Right lobe of liver (tissue), 6 donors: ENCODE measurements around the gene POU3F3. TPM values are rescaled to one million over a fixed set of nuclear protein-coding genes. Genes with fewer than 3 reads are reported as not detected.

ENCODE experiments used
- ATAC-seq, 4 donors: fragments of 200-7000 bp; cut with Tn5 transposase; one replicate each; pipeline ENCODE4 v1.9.1; 2020; ENCODE audit warnings: mild to moderate bottlenecking in 4 of 4, moderate library complexity in 4 of 4
- DNase-seq, 3 donors: peaks; one replicate each; pipeline ENCODE4 v3.0.0-alpha.2; 2020
- H3K27ac ChIP-seq, 3 donors: fragments of 200-600 bp; one replicate each; pipeline ENCODE4 v1.8.0; 2022
- H3K27me3 ChIP-seq, 2 donors: fragments of 200-600 bp; one replicate each; pipeline ENCODE4 v1.8.0; 2022
- H3K36me3 ChIP-seq, 4 donors: fragments of 200-600 bp; sonication (generic) in 1 of 4; one replicate each; pipeline versions ENCODE4 v1.5.1 to v1.8.0; 2017 to 2022; ENCODE audit warnings: control low read depth in 1 of 4
- H3K4me1 ChIP-seq, 4 donors: fragments of 200-600 bp; sonication (generic) in 1 of 4; one replicate each; pipeline versions ENCODE4 v1.5.1 to v1.8.0; 2017 to 2022; ENCODE audit warnings: control low read depth in 1 of 4
- H3K4me3 ChIP-seq, 3 donors: fragments of 200-600 bp; one replicate each; pipeline ENCODE4 v1.8.0; 2022
- H3K9me3 ChIP-seq, 4 donors: fragments of 200-600 bp; sonication (generic) in 1 of 4; one replicate each; pipeline versions ENCODE4 v1.5.1 to v1.8.0; 2017 to 2022; ENCODE audit warnings: control low read depth in 1 of 4
- POLR2A ChIP-seq: fragments of 450-650 bp; IDR thresholded peaks from one replicate; pipeline ENCODE4 v1.6.1; 2017; ENCODE audit warnings: antibody characterized with exemption, mild to moderate bottlenecking
- WGBS: methylation state at CpG from one replicate; pipeline ENCODE4 v1.1.6; 2018; ENCODE audit warnings: low coverage, low lambda C conversion rate; ENCODE audit not compliant: insufficient coverage; ENCODE audit errors: missing lambda C conversion rate; 5-methylcytosine and 5-hydroxymethylcytosine counted together
- intact Hi-C, 2 donors: fragments of 100-400 bp; cut with DNase I; formaldehyde crosslinking; loops; one replicate each; pipeline versions ENCODE4 v1.11.2 to v1.14.1; 2022
- total RNA-seq, 6 experiments: library from RNA; depleted of rRNA in 2 of 6; stranded (reverse); fragments of >200 nt in 2 of 6; fragmentation: NEBNext Ultra II Directional in 3 of 6; extraction: Animal tissue kit (Norgen Biotek cat#: 25700) in 3 of 6; gene quantifications; one replicate each; pipeline versions ENCODE4 v1.1.0 to v1.2.4, GENCODE V29; 2016 to 2023
- TF ChIP-seq, protein P1 (sequence below), 4 donors: fragments of 200-600 bp in 3 of 4; fragments of 450-650 bp in 1 of 4; IDR thresholded peaks; one replicate each; pipeline versions ENCODE4 v1.5.1 to v1.8.0; 2016 to 2022; ENCODE audit warnings: antibody characterized with exemption in 4 of 4, mild to moderate bottlenecking in 2 of 4
- donor health status: DM: no; HTN: yes; CAD: no.
- donor health status: DM: no; HTN: no; CAD: no.
- donor health status: DM: no; HTN: no; CAD: no.
- donor health status: DM: no; HTN: yes; CAD: no.
- donor health status: DM: no; HTN: yes; CAD: no.

Gene POU3F3
- total RNA-seq, 6 experiments from 2014 or later = not detected

DNA sequence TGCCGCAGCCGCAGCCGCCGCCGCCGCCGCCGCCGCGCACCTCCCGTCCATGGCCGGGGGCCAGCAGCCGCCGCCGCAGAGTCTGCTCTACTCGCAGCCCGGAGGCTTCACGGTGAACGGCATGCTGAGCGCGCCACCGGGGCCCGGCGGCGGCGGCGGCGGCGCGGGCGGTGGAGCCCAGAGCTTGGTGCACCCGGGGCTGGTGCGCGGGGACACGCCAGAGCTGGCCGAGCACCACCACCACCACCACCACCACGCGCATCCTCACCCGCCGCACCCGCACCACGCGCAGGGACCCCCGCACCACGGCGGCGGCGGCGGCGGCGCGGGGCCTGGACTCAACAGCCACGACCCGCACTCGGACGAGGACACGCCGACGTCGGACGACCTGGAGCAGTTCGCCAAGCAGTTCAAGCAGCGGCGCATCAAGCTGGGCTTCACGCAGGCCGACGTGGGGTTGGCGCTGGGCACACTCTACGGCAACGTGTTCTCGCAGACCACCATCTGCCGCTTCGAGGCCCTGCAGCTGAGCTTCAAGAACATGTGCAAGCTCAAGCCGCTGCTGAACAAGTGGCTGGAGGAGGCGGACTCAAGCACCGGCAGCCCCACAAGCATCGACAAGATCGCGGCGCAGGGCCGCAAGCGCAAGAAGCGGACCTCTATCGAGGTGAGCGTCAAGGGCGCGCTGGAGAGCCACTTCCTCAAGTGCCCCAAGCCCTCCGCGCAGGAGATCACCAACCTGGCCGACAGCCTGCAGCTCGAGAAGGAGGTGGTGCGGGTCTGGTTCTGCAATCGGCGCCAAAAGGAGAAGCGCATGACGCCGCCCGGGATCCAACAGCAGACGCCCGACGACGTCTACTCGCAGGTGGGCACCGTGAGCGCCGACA is 2.4 kb downstream of the POU3F3 start:
- intact Hi-C loops = no loop called here
- Histone ChIP-seq H3K27me3 (peaks cover 23 to 68% of the 10 kb centered on the region in 2 donors), H3K4me1 (peaks cover 0 to 13% (median 4%) of the 10 kb centered on the region in 4 donors), H3K36me3 (no peaks in the 10 kb centered on the region), H3K4me3 (no peak overlapping the region), H3K27ac (no peak overlapping the region), H3K9me3 (no peaks in the 10 kb centered on the region)
- TF ChIP-seq, protein P1, sequence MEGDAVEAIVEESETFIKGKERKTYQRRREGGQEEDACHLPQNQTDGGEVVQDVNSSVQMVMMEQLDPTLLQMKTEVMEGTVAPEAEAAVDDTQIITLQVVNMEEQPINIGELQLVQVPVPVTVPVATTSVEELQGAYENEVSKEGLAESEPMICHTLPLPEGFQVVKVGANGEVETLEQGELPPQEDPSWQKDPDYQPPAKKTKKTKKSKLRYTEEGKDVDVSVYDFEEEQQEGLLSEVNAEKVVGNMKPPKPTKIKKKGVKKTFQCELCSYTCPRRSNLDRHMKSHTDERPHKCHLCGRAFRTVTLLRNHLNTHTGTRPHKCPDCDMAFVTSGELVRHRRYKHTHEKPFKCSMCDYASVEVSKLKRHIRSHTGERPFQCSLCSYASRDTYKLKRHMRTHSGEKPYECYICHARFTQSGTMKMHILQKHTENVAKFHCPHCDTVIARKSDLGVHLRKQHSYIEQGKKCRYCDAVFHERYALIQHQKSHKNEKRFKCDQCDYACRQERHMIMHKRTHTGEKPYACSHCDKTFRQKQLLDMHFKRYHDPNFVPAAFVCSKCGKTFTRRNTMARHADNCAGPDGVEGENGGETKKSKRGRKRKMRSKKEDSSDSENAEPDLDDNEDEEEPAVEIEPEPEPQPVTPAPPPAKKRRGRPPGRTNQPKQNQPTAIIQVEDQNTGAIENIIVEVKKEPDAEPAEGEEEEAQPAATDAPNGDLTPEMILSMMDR (IDR thresholded peaks at IDR 0.05) = no peak
- TF ChIP-seq POLR2A = no peak
- 4% methylated on average over 4 of the region's 106 CpGs for WGBS
- no peak for ATAC-seq
- DNase-seq = no peak

DNA sequence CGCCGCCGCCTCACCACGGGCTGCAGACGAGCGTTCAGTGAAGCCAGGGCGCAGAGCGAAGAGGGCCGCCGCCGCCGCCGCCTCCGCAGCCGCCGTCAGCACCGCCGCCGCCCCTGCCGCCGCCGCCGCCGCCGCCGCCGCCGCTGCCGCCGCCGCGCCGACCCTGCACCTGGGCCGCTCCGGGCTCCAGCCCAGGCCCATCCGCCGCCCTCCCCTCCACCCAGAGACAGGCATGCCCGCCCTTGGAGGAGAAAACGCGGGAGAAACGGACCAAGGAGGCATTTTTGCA is 3.0 kb downstream of the POU3F3 start:
- Histone ChIP-seq H3K27ac (no peak overlapping the region), H3K4me1 (peaks cover 0 to 12% (median 4%) of the 10 kb centered on the region in 4 donors), H3K27me3 (peaks cover 23 to 74% of the 10 kb centered on the region in 2 donors), H3K9me3 (no peaks in the 10 kb centered on the region), H3K36me3 (no peaks in the 10 kb centered on the region), H3K4me3 (no peak overlapping the region)
- TF ChIP-seq POLR2A = no peak
- TF ChIP-seq, protein P1 (IDR thresholded peaks at IDR 0.05) = no peak
- ATAC-seq = no peak
- WGBS = 5% methylated on average over 24 of the region's 41 CpGs
- DNase-seq = no peak
- intact Hi-C loops = no loop called here

DNA sequence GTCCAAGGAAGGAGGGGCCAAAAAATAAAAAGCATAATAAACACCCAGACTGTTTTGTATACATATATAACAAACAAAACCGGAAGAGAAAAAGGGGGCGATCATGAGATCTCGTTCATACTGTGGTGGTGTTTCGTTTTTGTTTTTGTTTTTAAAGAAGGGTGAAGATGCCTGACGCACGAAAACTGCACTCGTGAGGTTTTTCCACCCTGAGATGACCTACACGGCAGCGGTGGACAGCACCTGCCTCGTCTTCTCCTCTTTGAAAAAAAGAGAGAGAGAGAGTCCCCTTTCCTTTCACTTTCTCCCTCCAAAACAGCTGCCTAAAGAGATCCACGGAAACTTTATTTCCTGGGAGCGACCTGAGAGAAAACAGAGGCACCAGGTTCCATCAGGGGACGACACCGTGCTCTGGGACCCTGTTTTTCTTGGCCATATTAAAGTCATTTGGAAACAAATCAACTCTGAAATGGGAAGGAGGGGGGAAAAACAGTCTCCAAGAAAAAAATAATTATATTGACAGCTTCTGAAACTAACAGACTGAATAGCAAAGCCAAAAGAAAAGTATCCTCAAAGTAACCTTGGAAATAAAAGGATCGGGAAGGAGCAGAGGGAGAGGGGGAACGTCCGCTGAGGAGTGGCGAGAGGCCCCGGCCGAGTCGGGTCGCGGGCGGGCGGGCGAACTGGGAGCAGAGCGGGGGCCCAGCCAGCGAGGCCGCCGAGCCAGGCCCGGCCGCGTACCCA is 3.5 kb downstream of the POU3F3 start:
- Histone ChIP-seq H3K4me3 (no peak overlapping the region), H3K36me3 (no peaks in the 10 kb centered on the region), H3K9me3 (no peaks in the 10 kb centered on the region), H3K27ac (no peak overlapping the region), H3K4me1 (peaks cover 0 to 11% (median 4%) of the 10 kb centered on the region in 4 donors), H3K27me3 (peaks cover 23 to 75% of the 10 kb centered on the region in 2 donors)
- TF ChIP-seq, protein P1 (IDR thresholded peaks at IDR 0.05) = no peak
- TF ChIP-seq POLR2A = no peak
- DNase-seq (no peak), ATAC-seq (no peak)
- 7% methylated on average over 33 of the region's 33 CpGs for WGBS
- intact Hi-C loops = no loop called here

DNA sequence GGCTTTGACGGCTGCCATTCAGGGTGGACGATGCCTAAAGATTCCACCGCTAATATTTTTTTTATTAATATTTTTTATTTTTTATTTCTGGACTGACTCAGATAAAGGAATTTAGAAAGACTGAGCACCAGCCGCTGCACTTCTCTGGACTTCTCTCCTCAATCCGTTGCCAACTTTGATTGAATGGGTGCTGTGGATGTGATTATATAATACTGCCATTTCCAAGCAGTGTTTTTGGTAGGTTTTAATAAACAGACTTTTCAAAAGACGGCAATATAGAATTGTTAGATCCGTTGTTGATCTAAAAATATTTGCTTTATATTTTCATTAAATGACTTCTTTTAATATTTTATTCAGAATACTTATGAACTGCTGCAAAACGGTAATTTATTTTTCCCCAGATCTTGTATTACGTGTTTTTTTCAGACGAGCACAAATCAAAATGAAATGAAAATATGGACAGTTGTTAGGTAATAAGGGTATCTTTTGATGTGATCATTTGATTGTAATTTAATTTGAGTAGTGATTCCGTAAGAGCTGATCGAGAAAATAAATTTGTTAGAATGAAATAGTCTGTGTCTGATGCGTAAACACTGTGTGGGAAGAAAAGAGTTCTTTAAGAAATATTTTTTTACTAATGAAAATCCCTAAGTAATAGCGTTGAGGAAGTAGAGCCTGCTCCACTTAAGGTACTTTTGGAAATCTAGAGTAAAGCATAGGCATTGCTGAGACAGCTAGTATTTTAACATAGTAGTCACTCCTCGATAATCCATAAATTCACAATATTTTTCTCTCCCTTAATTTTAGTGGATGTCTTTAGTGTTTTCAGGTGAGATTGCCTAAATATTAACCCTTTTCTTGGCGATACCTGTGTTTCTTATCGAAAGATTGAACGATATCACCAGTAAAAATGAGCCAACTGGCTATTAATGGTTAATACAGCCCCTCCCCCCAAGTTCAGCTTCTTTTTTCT is 4.4 kb downstream of the POU3F3 start:
- Histone ChIP-seq H3K9me3 (no peaks in the 10 kb centered on the region), H3K27me3 (peaks cover 24 to 80% of the 10 kb centered on the region in 2 donors), H3K36me3 (no peaks in the 10 kb centered on the region), H3K4me1 (peaks cover 0 to 11% (median 4%) of the 10 kb centered on the region in 4 donors), H3K4me3 (no peak overlapping the region), H3K27ac (no peak overlapping the region)
- intact Hi-C loops = no loop called here
- TF ChIP-seq POLR2A = no peak
- TF ChIP-seq, protein P1 (IDR thresholded peaks at IDR 0.05) = no peak
- no peak for DNase-seq
- no peak for ATAC-seq
- 10% methylated on average over 18 of the region's 18 CpGs for WGBS
